ENCODE results near the gene GPATCH2L.

DNA sequence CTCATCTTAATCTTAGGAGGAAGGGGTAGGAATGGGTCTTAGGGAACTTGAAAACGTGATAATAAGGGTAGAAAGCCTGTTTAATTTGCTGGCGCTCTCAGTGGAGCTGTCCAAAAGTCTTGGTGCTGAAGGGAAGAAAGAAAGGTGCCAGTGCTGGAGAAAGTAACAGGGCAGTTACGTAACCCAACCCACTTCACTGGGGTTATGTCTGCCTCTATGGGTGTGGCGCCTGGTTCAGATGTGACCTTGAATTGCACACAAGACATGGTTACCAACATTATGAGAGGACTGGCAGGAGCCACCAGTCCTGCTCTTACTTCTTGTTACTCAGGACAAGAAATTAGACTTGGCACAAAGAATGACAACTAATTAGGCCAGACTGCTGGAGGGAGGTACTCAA is 18.6 kb upstream of the GPATCH2L start:
- TF ChIP-seq CTCF (IDR thresholded peaks at IDR 0.05; ENCODE audit: insufficient read depth, low read length, poor library complexity, severe bottlenecking) (no peak), EZH2phosphoT487 (conservative IDR thresholded peaks at IDR 0.05; ENCODE audit: low read length) (no peak)

All from SU-DHL-6 (cell line).